ENCODE data around the gene PLEKHA7. TPM values are rescaled to one million over a fixed set of nuclear protein-coding genes. Genes with fewer than 3 reads are reported as not detected.

PLEKHA7 gene
- polyA plus RNA-seq, 1 donor: 63.0 TPM

GRCh38 chr11:16774936-16775613, 239.1 kb downstream of the PLEKHA7 start:
- DNase-seq: no peak

- DNase-seq: no peak
These were observed 240.0 kb downstream of the PLEKHA7 start for GRCh38 chr11:16773981-16774935.

GRCh38 chr11:16772141-16772512, 242.1 kb downstream of the PLEKHA7 start:
- no peak for DNase-seq

- DNase-seq: no peak
These were observed 242.7 kb downstream of the PLEKHA7 start for GRCh38 chr11:16771350-16772140.

GRCh38 chr11:16770016-16770415, 244.2 kb downstream of the PLEKHA7 start:
- DNase-seq: no peak

- DNase-seq: no peak
These were observed 244.8 kb downstream of the PLEKHA7 start for GRCh38 chr11:16769386-16769785.

GRCh38 chr11:16767957-16768356, 246.3 kb downstream of the PLEKHA7 start:
- no peak for DNase-seq

GRCh38 chr11:16767137-16767536, 247.1 kb downstream of the PLEKHA7 start:
- no peak for DNase-seq

- no peak for DNase-seq
These were observed 249.3 kb downstream of the PLEKHA7 start for GRCh38 chr11:16764888-16765287.

GRCh38 chr11:16763746-16764145, 250.5 kb downstream of the PLEKHA7 start:
- no peak for DNase-seq

GRCh38 chr11:16759857-16760508, 254.2 kb downstream of the PLEKHA7 start:
- DNase-seq: no peak

- DNase-seq: no peak
These were observed 255.7 kb downstream of the PLEKHA7 start for GRCh38 chr11:16758382-16759024.

- no peak for DNase-seq
These were observed 263.8 kb downstream of the PLEKHA7 start for GRCh38 chr11:16750417-16750816.

GRCh38 chr11:16749666-16750065, 264.5 kb downstream of the PLEKHA7 start:
- DNase-seq: no peak

GRCh38 chr11:16749092-16749491, 265.1 kb downstream of the PLEKHA7 start:
- DNase-seq: no peak

- no peak for DNase-seq
These were observed 268.1 kb downstream of the PLEKHA7 start for GRCh38 chr11:16745950-16746605.

GRCh38 chr11:16744128-16744725, 270.0 kb downstream of the PLEKHA7 start:
- no peak for DNase-seq

GRCh38 chr11:16743478-16743877, 270.7 kb downstream of the PLEKHA7 start:
- DNase-seq: no peak

- no peak for DNase-seq
These were observed 272.7 kb downstream of the PLEKHA7 start for GRCh38 chr11:16741473-16741872.

Measured in left kidney (tissue), 2 donors.